A549 (cell line): Measurements from ENCODE around the gene LSM12. TPM values are rescaled to one million over a fixed set of nuclear protein-coding genes. Genes with fewer than 3 reads are reported as not detected.
"Not testable (repeated sequence)": the region's sequence is repeated elsewhere in the genome, so short reads cannot be mapped to it uniquely, and the experiment has no call there.

Source experiments
- ATAC-seq, 2 experiments: fragments of 200-7000 bp in 1 of 2; fragments of >200 bp in 1 of 2; cut with Nextera tagmentation in 1 of 2; cut with Tn5 transposase in 1 of 2; 3 replicates each; pipeline versions ENCODE4 v1.8.0 to v1.9.1; 2018 to 2020; ENCODE audit warnings: mild to moderate bottlenecking in 1 of 2, moderate library complexity in 1 of 2
- CTCF ChIA-PET: fragments of 300-600 bp; sonication (Branson Sonifier 250); formaldehyde crosslinking; extraction: SDS; loops from one replicate; lab custom pipeline; 2021; ENCODE audit warnings: antibody characterized with exemption, inconsistent platforms; lab: Yijun Ruan, JAX
- POLR2A ChIA-PET: fragments of 350-600 bp; formaldehyde crosslinking; extraction: SDS; loops from one replicate; lab custom pipeline; 2021; ENCODE audit warnings: antibody characterized with exemption, inconsistent platforms; lab: Yijun Ruan, JAX
- DNase-seq, 2 experiments: peaks; one replicate each; pipeline versions ENCODE4 v3.0.0 to v3.0.0-alpha.2; 2011 to 2016; ENCODE audit warnings: low read depth in 1 of 2, low spot score in 1 of 2
- FAIRE-seq: peaks from 2 replicates; lab custom pipeline; 2011; peaks lifted over from hg19 to GRCh38; lab: Jason Lieb, UNC
- H3K27ac ChIP-seq, 2 experiments: fragments of >200 bp; sonication (Bioruptor Twin); formaldehyde crosslinking; 3 replicates each; pipeline ENCODE4 v1.5.1; 2016 to 2017
- H3K4me1 ChIP-seq: fragments of >200 bp; sonication (Bioruptor Twin); formaldehyde crosslinking; 3 replicates; pipeline ENCODE4 v1.6.1; 2016
- H3K4me2 ChIP-seq: fragments of >200 bp; sonication (Bioruptor Twin); formaldehyde crosslinking; 3 replicates; pipeline ENCODE4 v1.6.1; 2016
- H3K4me3 ChIP-seq: fragments of >200 bp; sonication (Bioruptor Twin); formaldehyde crosslinking; 3 replicates; pipeline ENCODE4 v1.5.1; 2016
- H3K9me3 ChIP-seq: fragments of >200 bp; sonication (Bioruptor Twin); formaldehyde crosslinking; 3 replicates; pipeline ENCODE4 v1.6.1; 2016
- CBX2 ChIP-seq: fragments of 200-600 bp; sonication (generic); IDR thresholded peaks from 2 replicates; pipeline ENCODE4 v1.6.1; 2016; ENCODE audit warnings: low read depth, mild to moderate bottlenecking, borderline replicate concordance
- CBX8 ChIP-seq: fragments of 200-600 bp; sonication (generic); IDR thresholded peaks from 2 replicates; pipeline ENCODE4 v1.6.1; 2016
- CHD2 ChIP-seq: fragments of 150-350 bp; IDR thresholded peaks from 2 replicates; pipeline ENCODE4 v1.6.1; 2014; ENCODE audit warnings: low read length; ENCODE audit not compliant: partially characterized antibody
- CHD4 ChIP-seq: fragments of 200-600 bp; sonication (generic); IDR thresholded peaks from 2 replicates; pipeline ENCODE4 v1.6.1; 2016; ENCODE audit warnings: antibody characterized with exemption, mild to moderate bottlenecking, borderline replicate concordance
- EP300 ChIP-seq, 2 experiments: fragments of >200 bp; sonication (Bioruptor Twin); formaldehyde crosslinking; IDR thresholded peaks; 2 replicates in 1 of 2; 3 replicates in 1 of 2; pipeline ENCODE4 v1.6.1; 2016 to 2017
- ESRRA ChIP-seq: fragments of 150-350 bp; IDR thresholded peaks from 2 replicates; pipeline ENCODE4 v1.6.1; 2014; ENCODE audit warnings: mild to moderate bottlenecking, low read length, borderline replicate concordance
- FOXS1 ChIP-seq: fragments of 250-450 bp; sonication (Bioruptor Pico); IDR thresholded peaks from 2 replicates; pipeline ENCODE4 v1.5.0; 2020; ENCODE audit warnings: mild to moderate bottlenecking, moderate library complexity
- HOXA7 ChIP-seq: fragments of 250-450 bp; sonication (Bioruptor Pico); IDR thresholded peaks from 2 replicates; pipeline ENCODE4 v1.5.0; 2020; ENCODE audit warnings: mild to moderate bottlenecking, moderate library complexity
- JUNB ChIP-seq: fragments of >200 bp; sonication (Bioruptor Twin); formaldehyde crosslinking; IDR thresholded peaks from 2 replicates; pipeline ENCODE4 v1.6.1; 2016
- NFE2L2 ChIP-seq: fragments of 150-350 bp; conservative IDR thresholded peaks from 2 replicates; pipeline ENCODE4 v1.6.1; 2014; ENCODE audit warnings: low read length
- NPAS2 ChIP-seq: fragments of 250-450 bp; sonication (Bioruptor Pico); IDR thresholded peaks from 2 replicates; pipeline ENCODE4 v1.8.0; 2022; ENCODE audit warnings: mild to moderate bottlenecking, moderate library complexity, borderline replicate concordance
- PHF8 ChIP-seq: fragments of 200-600 bp; sonication (generic); IDR thresholded peaks from 2 replicates; pipeline ENCODE4 v1.6.1; 2016; ENCODE audit warnings: low read depth, mild to moderate bottlenecking, antibody characterized with exemption, moderate library complexity, borderline replicate concordance
- POLR2A ChIP-seq: IDR thresholded peaks from 2 replicates; pipeline ENCODE4 v1.6.1; 2012; ENCODE audit warnings: mild to moderate bottlenecking, low read length
- RARB ChIP-seq: fragments of 250-450 bp; sonication (Bioruptor Pico); IDR thresholded peaks from 2 replicates; pipeline ENCODE4 v1.8.0; 2021; ENCODE audit warnings: mild to moderate bottlenecking, moderate library complexity
- REST ChIP-seq: fragments of 200-600 bp; sonication (generic); IDR thresholded peaks from 2 replicates; pipeline ENCODE4 v1.6.1; 2016; ENCODE audit warnings: antibody characterized with exemption, mild to moderate bottlenecking, moderate library complexity
- RFX5 ChIP-seq: fragments of 450-650 bp; IDR thresholded peaks from 2 replicates; pipeline ENCODE4 v1.7.1; 2014; ENCODE audit warnings: antibody characterized with exemption, mild to moderate bottlenecking, moderate library complexity
- TP53 ChIP-seq: fragments of 250-450 bp; sonication (Bioruptor Pico); IDR thresholded peaks from 2 replicates; pipeline ENCODE4 v1.5.0; 2021; ENCODE audit warnings: mild to moderate bottlenecking, moderate library complexity
- USF2 ChIP-seq: fragments of 450-650 bp; IDR thresholded peaks from 2 replicates; pipeline ENCODE4 v1.6.1; 2014; ENCODE audit warnings: antibody characterized with exemption
- WGBS: methylation state at CpG from one replicate; pipeline ENCODE4 v1.1.6; 2017; ENCODE audit errors: missing lambda C conversion rate; 5-methylcytosine and 5-hydroxymethylcytosine counted together
- polyA plus RNA-seq, 4 experiments: library from polyadenylated mRNA; depleted of rRNA in 3 of 4; stranded (reverse); fragments of >200 nt; fragmentation: RNase III in 1 of 4; extraction: RNeasy Plus Mini Kit Qiagen cat#74134 plus additional on column Dnase treatment in 1 of 4; gene quantifications; 2 replicates in 3 of 4; 3 replicates in 1 of 4; pipeline ENCODE4 v1.2.3, GENCODE V29; 2011 to 2017
- TF ChIP-seq, protein P1 (sequence below): fragments of >200 bp; sonication (Bioruptor Twin); formaldehyde crosslinking; IDR thresholded peaks from 2 replicates; pipeline ENCODE4 v1.6.1; 2016
- TF ChIP-seq, protein P2 (sequence below): fragments of 150-350 bp; IDR thresholded peaks from 2 replicates; pipeline ENCODE4 v1.6.1; 2014; ENCODE audit warnings: low read depth, mild to moderate bottlenecking, low read length

LSM12 gene
- polyA plus RNA-seq, 2 of the 4 experiments (the other 2 are of a cell fraction) = 43.9 to 75.0 TPM

DNA sequence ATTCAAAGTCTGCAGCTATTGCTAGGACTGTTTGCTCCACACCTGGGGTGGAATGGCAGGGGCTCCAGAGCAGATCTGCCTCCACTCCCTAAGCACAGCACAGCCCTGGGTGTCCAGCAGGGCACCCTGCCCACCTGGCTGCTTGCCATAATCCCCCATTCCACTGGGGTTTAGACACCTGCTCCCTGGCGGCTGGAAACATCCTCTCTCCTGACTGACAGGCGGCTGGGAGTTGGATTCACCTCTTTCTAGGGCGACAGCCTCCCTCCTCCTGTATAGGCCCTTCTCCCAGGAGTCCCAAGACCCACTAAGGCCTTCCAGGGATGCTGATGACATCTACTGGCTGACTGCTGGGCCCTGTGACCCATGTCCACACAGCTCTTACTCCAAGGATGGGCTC lies 39.0 kb upstream of the LSM12 start:
- no peak overlapping the region for H3K27ac ChIP-seq
- H3K4me1 ChIP-seq = peaks cover 35% of the 10 kb centered on the region
- no peak for ATAC-seq
- 75% methylated on average over 3 of the region's 3 CpGs for WGBS
- TF ChIP-seq FOXS1 (CRISPR knock-in tag) (no peak), REST (no peak), POLR2A (no peak), CBX8 (no peak), EP300 (IDR thresholded peaks at IDR 0.05) (no peak), RARB (CRISPR knock-in tag) (no peak), RFX5 (no peak), ESRRA (no peak), CHD4 (no peak), HOXA7 (CRISPR knock-in tag) (no peak)
- TF ChIP-seq, protein P1, sequence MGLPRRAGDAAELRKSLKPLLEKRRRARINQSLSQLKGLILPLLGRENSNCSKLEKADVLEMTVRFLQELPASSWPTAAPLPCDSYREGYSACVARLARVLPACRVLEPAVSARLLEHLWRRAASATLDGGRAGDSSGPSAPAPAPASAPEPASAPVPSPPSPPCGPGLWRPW = no peak
- no peak for DNase-seq
- H3K4me3 ChIP-seq = no peak overlapping the region
- ChIA-PET POLR2A (interaction anchor here (1.1 kb wide), 1 partner anchor 35 kb away, joined by 13 read pairs; the partner anchor contains the start of gene G6PC3), CTCF (interaction anchor here (1.0 to 39.6 kb wide), 5 partner anchors 2 to 227 kb away, joined by 5 to 1202 read pairs (median 5); partner anchors contain the start of gene HDAC5)
- no peak for FAIRE-seq
- H3K4me2 ChIP-seq = no peak overlapping the region
- H3K9me3 ChIP-seq = no peaks in the 10 kb centered on the region

DNA sequence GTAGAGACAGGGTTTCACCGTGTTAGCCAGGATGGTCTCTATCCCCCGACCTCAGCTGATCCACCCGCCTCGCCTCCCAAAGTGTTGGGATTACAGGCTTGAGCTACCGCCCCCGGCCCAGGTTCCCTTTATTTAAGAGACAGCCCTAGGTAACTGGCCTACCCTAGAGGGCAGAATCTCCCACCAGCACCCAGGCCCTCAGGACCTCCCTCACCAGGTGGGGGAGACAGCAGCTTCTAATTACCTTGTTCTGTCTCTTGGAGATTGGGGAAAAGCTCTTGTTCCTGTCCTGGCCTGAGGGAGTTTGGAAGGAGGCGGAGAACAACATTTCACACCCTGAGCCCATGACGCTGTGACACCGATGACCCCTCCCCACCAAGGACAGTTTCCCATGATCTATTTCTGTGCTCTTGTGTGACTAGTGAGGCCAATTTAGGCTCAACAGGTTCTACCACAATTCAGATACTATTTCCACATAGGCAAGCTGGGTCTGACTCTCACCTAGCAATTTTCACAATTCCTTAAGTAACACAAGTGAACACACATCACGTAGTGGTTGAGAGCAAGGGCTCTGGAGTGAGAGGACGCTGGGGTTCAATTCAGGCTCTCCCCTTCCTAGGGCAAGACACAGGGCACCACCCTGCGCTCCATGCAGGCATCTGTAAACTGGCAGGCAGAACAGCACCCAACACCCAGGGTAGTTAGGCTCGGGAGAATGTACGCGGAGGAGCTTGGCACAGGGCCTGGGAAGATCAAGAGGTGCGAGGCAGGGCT lies 36.6 kb upstream of the LSM12 start:
- DNase-seq (no peak), FAIRE-seq (no peak), ATAC-seq (no peak)
- Histone ChIP-seq H3K9me3 (no peaks in the 10 kb centered on the region), H3K4me2 (no peak overlapping the region), H3K4me1 (peaks cover 10% of the 10 kb centered on the region), H3K27ac (no peak overlapping the region), H3K4me3 (no peak overlapping the region)
- POLR2A ChIA-PET = no interaction called here
- WGBS = 88% methylated on average over 16 of the region's 16 CpGs
- CTCF ChIA-PET = interaction anchor here (0.5 to 39.6 kb wide), 6 partner anchors 5 to 709 kb away, joined by 3 to 1202 read pairs (median 4); partner anchors contain the start of gene HDAC5
- TF ChIP-seq TP53 (CRISPR knock-in tag) (no peak), PHF8 (no peak), JUNB (no peak), CHD2 (no peak), REST (no peak), CBX2 (no peak), FOXS1 (CRISPR knock-in tag) (no peak), USF2 (no peak), HOXA7 (CRISPR knock-in tag) (no peak), NPAS2 (CRISPR knock-in tag) (no peak), NFE2L2 (no peak)
- TF ChIP-seq, protein P2, sequence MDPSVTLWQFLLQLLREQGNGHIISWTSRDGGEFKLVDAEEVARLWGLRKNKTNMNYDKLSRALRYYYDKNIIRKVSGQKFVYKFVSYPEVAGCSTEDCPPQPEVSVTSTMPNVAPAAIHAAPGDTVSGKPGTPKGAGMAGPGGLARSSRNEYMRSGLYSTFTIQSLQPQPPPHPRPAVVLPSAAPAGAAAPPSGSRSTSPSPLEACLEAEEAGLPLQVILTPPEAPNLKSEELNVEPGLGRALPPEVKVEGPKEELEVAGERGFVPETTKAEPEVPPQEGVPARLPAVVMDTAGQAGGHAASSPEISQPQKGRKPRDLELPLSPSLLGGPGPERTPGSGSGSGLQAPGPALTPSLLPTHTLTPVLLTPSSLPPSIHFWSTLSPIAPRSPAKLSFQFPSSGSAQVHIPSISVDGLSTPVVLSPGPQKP = no peak

DNA sequence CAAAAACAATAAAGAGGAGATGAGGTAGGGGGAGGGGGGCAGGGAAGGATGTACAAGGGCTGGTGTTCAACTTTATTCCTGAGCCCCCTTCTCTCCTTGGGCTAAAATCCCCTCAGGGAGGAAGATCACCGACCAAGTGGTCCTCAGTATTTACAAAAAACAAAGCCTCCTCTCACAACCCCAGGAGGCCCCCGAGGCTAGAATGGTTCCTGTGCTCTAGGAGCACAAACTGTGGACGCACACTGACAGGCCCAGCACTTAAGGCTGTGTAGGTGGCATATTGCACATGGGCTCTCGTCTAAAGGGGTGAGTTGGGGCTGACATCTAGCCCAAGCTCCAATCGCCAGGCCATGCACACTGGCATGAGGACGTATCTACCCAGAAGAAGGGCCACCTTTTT lies 35.4 kb upstream of the LSM12 start:
- DNase-seq, H3K4me3 ChIP-seq, POLR2A ChIA-PET, H3K9me3 ChIP-seq, H3K4me1 ChIP-seq, H3K4me2 ChIP-seq, H3K27ac ChIP-seq: not testable (repeated sequence)
- ATAC-seq (0 out of 6 replicates have a peak, but pooled peaks of 1 of the 2 experiments have one; percentile 2), FAIRE-seq (peak; percentile 28)
- WGBS = 79% methylated on average over 6 of the region's 6 CpGs
- CTCF ChIA-PET = interaction anchor here (1.6 to 39.6 kb wide), 3 partner anchors 5 to 27 kb away, joined by 7 to 1202 read pairs (median 1202); partner anchors contain the start of gene HDAC5
